NCI-H1048 (cell line): ENCODE data around the gene COL6A1.
"Not testable (repeated sequence)": the region's sequence is repeated elsewhere in the genome, so short reads cannot be mapped to it uniquely, and the experiment has no call there.

Experiments used
- DNase-seq: peaks from one replicate; lab custom pipeline; 2025; lab: John Stamatoyannopoulos, UW

Gene COL6A1

GRCh38 chr21:46032100-46032499 is 50.5 kb downstream of the COL6A1 start:
- no peak for DNase-seq

- no peak for DNase-seq
These were observed 52.1 kb downstream of the COL6A1 start for GRCh38 chr21:46033410-46034400.

DNA sequence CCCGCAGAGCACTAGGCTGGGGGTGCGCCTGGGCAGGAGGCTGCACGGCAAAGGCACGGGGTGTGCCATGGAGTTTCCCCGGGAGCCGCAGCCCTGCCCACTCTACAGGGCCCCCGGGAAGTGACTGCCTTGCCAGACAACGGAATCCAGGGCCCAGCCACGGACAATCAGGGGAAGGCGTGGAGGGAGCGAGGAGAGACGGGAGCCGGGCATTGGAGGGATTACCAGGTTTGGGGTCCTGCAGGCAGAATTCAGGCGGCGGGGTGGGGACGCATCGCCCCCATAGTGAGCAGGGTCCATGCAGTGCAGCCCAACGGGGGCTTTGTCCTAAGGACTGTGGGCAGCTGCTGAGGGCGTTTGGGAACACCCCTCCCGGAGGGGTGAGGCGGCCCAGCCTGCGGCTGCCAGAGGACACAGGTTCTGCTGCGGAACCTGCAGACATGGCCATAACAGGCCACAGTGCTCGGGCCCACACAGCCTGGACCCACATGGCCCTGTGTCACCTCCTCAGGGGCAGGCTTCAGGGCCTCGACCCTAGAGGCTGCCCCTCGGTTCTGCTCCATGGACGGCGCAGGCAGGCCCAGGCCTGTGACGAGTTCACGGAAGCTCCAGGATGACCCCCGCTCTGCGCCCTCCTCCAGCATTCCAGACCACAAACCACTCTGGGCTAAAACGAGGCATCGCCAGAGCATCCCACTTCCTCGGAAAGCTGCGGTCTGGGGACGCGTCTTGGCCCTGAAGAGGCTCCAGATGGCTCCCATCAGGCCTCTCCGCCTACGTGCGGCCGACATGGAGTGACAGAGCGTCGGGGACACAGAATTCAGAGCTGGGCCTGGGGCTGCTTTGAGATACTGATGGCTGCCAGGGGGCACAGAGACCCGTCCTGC is 54.5 kb downstream of the COL6A1 start:
- no peak for DNase-seq

- DNase-seq, result no peak
These were observed 55.2 kb downstream of the COL6A1 start for GRCh38 chr21:46036696-46037330.

DNA sequence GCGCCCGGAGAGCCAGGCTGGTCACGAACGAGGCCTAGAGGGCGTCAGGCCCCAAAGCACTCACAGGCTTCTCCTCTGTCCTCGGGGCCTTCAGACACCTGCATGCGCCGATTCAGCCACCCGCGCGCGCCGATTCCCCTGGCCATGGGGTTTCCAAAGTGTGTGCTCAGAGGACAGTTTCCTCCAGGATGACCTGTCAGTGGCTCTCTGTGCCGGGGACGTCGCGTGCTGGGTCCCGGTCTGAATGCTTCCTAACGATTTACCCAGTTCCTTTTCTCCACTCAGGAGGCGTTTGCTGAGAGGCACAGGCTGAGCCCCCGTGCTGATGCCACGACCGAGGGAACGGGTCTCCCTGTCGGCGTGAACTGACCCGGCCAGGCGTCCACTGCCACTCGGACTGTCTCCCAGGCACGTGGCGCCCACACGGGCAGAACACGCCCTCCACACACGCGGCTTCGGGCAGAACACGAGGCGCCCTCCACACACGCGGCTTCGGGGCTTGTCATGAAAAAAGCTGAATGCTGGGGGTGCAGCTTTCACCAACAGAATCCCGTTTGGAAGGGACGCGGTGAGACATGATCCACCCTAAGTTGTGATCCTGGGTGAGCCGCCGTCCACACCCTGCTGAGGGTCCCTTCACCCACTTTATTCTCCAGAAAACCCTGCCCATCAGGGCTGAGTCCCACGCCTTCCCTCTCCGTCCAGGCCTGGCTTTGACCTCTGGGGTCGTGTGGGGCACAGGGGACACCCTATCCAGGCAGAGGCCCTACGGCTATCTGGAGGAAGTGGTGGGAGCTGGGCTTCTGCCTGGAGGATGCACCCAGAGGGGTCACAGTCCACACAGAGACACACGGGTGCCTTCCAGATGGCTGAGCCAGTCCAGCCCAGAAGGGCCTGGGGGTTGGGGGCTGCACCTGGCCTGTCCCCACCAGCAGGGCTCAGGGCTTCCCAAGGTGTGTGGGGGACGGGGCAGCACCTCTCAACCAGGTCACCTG is 56.1 kb downstream of the COL6A1 start:
- no peak for DNase-seq

- DNase-seq, result no peak
These were observed 56.8 kb downstream of the COL6A1 start for GRCh38 chr21:46038341-46038829.

DNA sequence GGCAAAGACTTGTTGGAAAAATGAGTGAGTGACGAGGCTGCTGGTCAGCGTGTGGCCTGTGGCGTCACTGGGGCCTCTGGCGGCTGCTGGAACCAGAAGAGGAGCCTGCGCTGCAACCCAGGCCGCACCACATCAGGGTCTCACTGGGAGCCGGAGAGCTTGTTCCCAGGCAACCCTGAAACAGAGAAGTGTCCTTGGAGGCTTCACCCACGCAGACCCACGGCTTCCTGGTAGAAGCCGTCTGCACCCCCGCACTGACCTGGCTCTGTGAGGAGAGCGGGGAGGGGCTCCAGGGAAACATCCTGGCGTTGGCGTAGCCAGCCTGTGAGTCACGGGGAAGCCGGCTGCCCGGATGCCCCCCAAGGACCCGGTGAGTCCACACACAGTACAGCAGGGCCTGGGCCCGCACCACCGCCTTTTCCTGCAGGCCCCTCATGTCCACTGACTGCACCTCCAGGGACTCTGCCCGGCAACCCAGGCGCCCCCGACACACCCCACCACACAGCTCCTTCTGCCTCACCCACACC is 57.4 kb downstream of the COL6A1 start:
- DNase-seq, result no peak

DNA sequence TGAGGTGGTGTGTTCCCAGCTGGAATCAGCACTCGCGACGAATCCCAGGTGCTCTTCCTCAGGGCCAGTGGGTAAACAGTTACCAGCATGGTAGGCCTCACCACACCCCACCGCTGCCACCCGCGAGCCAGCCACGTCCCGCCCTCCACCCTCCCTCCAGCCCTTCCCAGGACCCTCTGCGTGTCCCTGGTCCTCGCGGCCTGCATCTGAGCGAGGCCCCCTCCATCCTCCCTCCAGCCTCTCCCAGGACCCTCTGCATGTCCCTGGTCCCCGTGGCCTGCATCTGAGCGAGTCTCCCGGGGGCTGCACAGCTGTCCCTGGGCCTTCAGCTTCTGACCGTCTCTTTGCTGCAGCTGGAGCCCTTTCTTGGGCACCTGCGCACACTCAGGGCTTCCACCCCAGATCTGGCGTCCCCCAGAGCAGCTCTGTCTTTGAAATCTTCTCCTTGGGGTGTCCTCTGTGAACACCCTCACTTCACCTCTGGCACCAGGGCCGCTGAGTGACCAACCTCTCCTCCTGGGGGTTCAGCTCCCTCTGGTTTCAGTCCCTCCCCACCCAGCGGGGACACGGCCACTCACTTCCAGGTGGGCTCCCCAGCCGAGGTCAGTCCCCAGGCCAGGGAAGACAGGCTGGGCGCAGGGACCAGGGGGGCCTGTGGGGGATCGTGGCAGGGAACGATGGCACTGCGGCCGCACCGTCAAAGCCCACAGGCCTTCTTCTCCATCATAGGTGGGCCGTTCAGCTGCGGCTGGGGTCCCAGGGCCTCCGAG is 58.5 kb downstream of the COL6A1 start:
- DNase-seq, result no peak

- no peak for DNase-seq
These were observed 59.1 kb downstream of the COL6A1 start for GRCh38 chr21:46040707-46041106.

- DNase-seq, result no peak
These were observed 59.6 kb downstream of the COL6A1 start for GRCh38 chr21:46041183-46041582.

DNA sequence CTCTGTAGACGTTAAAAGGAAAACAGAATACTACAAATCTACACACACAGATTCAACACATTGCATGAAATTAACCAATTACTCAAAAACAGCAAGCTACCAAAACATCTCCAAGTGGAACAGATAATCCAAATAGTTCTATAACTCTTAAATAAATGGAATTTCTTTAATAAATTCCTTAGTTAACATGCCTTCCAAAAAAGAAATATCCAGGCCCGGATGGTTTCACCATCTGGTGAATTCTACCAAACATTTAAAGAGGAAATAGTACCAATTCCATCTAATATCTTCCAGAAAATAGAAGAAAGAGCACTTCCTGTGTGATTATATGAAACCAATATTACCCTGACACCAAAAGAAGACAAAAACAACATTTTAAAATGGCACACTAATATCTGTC is 63.6 kb downstream of the COL6A1 start:
- no peak for DNase-seq

DNA sequence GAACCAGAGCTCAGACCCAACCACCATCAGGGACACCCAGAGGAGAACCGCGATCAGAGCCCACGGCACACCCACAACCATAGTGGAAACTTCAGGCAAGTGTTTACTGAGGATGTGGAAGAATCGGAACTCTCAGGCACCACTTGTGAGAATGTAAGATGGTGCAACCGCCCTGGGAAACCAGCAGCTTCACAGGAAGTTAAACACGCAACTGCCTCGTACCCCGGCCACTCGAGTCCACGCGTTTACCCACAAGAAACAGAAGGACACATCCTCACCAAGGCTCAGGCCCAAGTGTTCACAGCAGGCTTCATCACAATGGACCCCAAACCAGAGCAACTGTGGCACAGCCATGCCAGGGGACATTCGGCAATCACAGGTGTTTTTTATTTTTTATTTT is 64.9 kb downstream of the COL6A1 start:
- DNase-seq, result no peak

- not testable (repeated sequence) for DNase-seq
These were observed 65.3 kb downstream of the COL6A1 start for GRCh38 chr21:46046906-46047305.

GRCh38 chr21:46048926-46049889 is 67.6 kb downstream of the COL6A1 start:
- DNase-seq, result no peak

DNA sequence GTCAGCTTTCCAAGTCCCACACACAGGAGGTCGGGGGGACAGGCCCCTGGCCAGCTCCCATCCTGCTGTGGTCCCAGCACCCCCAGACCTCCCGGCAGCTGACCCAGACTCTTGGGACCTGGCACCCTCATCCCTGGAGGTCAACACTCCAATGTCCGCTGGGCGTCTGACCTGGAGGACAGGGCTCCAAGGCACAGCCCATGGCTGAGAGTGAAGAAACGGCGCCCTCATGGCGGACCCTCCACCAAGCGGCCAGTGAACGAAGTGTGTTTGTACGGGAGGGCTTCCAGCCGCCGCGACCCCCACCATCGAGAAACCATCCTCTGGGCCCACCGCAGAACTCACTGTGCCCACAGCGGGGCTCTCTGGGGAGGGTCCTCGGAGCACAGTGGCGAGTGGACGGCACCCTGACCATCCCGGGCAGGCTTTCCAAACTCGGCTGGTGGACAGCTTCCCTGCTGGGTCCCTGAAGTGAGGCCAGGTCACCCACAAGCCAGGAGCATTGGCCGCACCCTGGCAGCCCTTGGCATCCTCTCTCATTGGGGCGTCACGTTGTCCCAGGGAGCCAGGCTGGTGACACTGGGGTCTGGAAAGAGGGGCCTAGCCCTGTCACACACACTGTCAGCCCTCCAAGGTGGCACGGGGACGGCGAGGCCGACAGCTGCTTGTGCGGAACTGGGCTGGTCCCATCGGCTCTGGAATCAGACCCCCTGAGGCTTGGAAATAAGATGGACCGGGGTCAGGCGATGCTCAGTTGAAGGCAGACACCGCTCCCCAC is 68.5 kb downstream of the COL6A1 start:
- DNase-seq, result no peak

DNA sequence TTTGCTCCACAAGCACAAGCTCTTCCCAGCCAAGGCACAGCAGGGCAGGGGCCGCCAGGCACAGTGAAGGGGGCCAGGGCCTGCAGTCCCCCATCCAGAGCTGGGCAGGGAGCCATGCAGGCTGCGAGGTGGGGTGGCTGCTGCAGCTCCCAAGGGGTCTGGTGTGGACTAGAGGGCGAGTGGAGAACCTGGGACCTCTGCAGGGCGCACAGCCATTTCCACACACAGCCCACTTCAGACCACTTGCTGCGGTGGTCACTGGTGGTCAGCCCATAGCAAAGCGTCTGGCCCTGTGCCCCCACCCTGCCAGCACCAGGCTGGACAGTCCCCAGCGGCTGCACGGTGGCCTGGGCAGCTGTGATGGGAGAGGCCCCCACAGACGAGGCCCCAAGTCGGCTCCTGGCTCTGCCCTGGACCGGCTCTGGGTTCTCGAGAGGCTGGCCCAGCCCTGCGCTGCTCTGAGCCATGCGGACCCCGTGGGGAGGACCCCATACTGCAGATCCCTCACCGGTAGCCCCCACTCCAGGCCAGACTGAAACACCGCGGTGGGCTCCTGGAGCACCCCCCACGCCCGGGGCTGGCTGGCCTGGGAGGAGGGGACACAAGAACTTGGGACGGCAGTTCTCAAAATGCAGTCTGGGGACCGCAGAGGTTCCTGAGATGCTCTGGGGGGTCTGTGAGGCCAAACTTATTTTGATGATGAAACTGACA is 69.3 kb downstream of the COL6A1 start:
- no peak for DNase-seq

DNA sequence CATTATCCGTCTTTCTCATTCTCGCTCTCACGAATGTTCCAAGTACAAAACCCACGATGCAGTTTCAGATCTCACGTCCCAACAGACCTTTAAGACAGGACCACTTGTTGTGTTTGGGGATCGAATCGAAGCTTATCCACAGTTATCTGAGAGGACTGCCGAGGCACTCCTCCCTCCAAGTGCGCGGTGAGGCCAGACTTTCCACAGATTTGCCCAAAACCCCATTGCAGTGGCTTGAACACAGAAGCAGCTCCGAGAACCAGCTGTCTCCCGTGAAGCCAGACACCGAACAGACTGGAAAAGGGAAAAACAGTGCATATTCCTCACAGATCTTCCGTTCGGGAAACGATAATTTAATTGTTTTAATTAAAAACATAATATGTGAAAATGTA is 69.8 kb downstream of the COL6A1 start:
- DNase-seq, result no peak
